Measurements from ENCODE around the gene PTGDR.

Gene PTGDR

DNA sequence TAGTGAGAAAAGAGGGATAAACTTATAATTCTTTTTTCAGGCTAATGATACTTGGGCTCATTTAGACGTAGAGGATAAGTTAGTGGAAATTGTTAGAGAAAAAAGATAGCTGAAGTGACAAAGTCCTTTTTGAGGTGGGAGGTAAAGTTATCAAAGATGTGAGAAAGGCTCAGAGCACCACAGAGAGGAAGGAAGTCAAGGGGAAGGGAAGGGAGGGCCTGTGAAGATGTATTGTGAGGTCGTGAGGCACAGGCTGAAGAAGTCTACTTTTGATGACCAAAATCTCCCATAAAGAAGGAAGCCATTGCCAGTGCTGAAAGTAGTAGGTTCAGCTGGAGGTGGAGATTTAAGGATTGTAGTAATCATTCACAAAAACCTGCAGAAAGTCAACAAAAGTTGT lies 19.4 kb upstream of the PTGDR start:
- no peak overlapping the region for H3K4me3 ChIP-seq (ENCODE audit: low read depth, low read length)
- TF ChIP-seq CTCF (IDR thresholded peaks at IDR 0.05; ENCODE audit: borderline replicate concordance, insufficient read depth, low read depth, low read length) = no peak

- TF ChIP-seq CTCF (IDR thresholded peaks at IDR 0.05; ENCODE audit: borderline replicate concordance, insufficient read depth, low read depth, low read length) = no peak
- H3K4me3 ChIP-seq (ENCODE audit: low read depth, low read length) = no peak overlapping the region
These were observed 15.8 kb upstream of the PTGDR start for GRCh38 chr14:52251724-52252123.

GRCh38 chr14:52253503-52253902 lies 14.0 kb upstream of the PTGDR start:
- no peak for TF ChIP-seq CTCF (IDR thresholded peaks at IDR 0.05; ENCODE audit: borderline replicate concordance, insufficient read depth, low read depth, low read length)
- no peak overlapping the region for H3K4me3 ChIP-seq (ENCODE audit: low read depth, low read length)

DNA sequence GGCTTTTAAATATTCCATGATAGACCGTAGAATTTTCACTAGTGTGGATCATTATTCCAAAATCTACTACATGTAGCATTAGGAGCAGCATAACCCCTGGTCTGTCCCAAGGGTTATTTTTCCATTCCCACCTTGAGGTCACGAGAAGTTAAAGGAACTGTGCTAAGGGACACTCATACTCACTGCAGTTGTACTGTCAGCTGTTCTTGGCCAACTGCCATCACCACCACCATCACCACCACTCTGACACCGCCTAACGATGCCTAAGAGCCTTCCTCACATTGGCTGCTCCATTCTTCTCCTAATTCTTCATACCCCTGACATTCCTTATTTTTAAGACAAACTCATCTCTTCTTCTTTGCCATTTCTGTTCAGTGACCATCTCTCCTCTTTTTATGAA lies 13.4 kb upstream of the PTGDR start:
- no peak for TF ChIP-seq CTCF (IDR thresholded peaks at IDR 0.05; ENCODE audit: borderline replicate concordance, insufficient read depth, low read depth, low read length)
- no peak overlapping the region for H3K4me3 ChIP-seq (ENCODE audit: low read depth, low read length)

DNA sequence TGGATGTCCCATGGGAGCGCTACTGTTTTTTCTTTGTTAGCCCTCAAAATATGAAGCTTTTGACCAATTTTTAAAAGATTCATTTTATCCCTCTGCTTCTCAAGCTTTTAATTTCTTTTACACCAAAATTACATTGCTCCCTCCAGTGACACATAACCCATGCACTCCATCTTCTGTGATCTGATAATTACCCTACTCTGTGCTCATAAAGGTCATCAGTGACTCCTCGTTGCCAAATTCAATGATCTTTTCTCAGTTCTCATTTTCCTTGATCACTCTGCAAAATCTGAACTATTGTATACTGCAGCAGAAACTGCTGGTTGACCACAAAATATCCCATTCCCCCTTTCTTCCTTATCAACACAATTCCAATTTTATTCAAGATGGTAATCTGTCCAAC lies 8.7 kb upstream of the PTGDR start:
- no peak for TF ChIP-seq CTCF (IDR thresholded peaks at IDR 0.05; ENCODE audit: borderline replicate concordance, insufficient read depth, low read depth, low read length)

GRCh38 chr14:52259434-52259833 lies 8.1 kb upstream of the PTGDR start:
- H3K4me3 ChIP-seq (ENCODE audit: low read depth, low read length) = no peak overlapping the region

More for the DNA sequence above, 8.7 kb upstream of the PTGDR start:
- H3K4me3 ChIP-seq (ENCODE audit: low read depth, low read length) = no peak overlapping the region

GRCh38 chr14:52262600-52262999 lies 4.9 kb upstream of the PTGDR start:
- H3K4me3 ChIP-seq (ENCODE audit: low read depth, low read length) = no peak overlapping the region
- no peak for TF ChIP-seq CTCF (IDR thresholded peaks at IDR 0.05; ENCODE audit: borderline replicate concordance, insufficient read depth, low read depth, low read length)

More at GRCh38 chr14:52259434-52259833, 8.1 kb upstream of the PTGDR start:
- TF ChIP-seq CTCF (IDR thresholded peaks at IDR 0.05; ENCODE audit: borderline replicate concordance, insufficient read depth, low read depth, low read length) = no peak
